ENCODE results near the gene CDY2A.
"Not testable (repeated sequence)": the region's sequence is repeated elsewhere in the genome, so short reads cannot be mapped to it uniquely, and the experiment has no call there.

- not testable (repeated sequence) for TF ChIP-seq CTCF (conservative IDR thresholded peaks at IDR 0.05); ZFX (IDR thresholded peaks at IDR 0.05)
Observed at GRCh38 chrY:17998266-17998665, 27.3 kb upstream of the CDY2A start.

All from C4-2B (cell line).